Adipocyte (in vitro differentiated cells): Measurements from ENCODE around the gene SLC35F3.

Experiments used
- DNase-seq: peaks from one replicate; pipeline ENCODE4 v3.0.0-alpha.2; 2015; ENCODE audit warnings: low read depth
- H3K27me3 ChIP-seq: replicated peaks from 2 replicates; pipeline ENCODE4 v1.7.0; 2013; ENCODE audit warnings: mild to moderate bottlenecking, low read length, moderate library complexity; ENCODE audit not compliant: control insufficient read depth, insufficient read depth
- H3K36me3 ChIP-seq: 2 replicates; pipeline ENCODE4 v1.7.0; 2013; ENCODE audit warnings: low read length, mild to moderate bottlenecking, moderate library complexity; ENCODE audit not compliant: control insufficient read depth, insufficient read depth, severe bottlenecking
- H3K4me1 ChIP-seq: 2 replicates; pipeline ENCODE4 v1.7.0; 2013; ENCODE audit warnings: mild to moderate bottlenecking, low read length, moderate library complexity; ENCODE audit not compliant: control insufficient read depth, insufficient read depth
- H3K4me3 ChIP-seq: 2 replicates; pipeline ENCODE4 v1.7.0; 2013; ENCODE audit warnings: mild to moderate bottlenecking, low read length, moderate library complexity
- H3K9ac ChIP-seq: 2 replicates; pipeline ENCODE4 v1.7.0; 2013; ENCODE audit warnings: mild to moderate bottlenecking, low read length, moderate library complexity
- H3K9me3 ChIP-seq: 2 replicates; pipeline ENCODE4 v1.7.0; 2013; ENCODE audit warnings: mild to moderate bottlenecking, low read length, moderate library complexity; ENCODE audit not compliant: control insufficient read depth

Gene SLC35F3

GRCh38 chr1:234373064-234373958 is 468.8 kb downstream of the SLC35F3 start, which contains the start of gene COA6:
Gene COA6 (plus strand): TSS chr1:234373456. CDS start chr1:234373467, 11 bp downstream.
- H3K27me3 ChIP-seq = no peaks in the 10 kb centered on the region
- H3K36me3 ChIP-seq = peaks cover 20% of the 10 kb centered on the region
- H3K9me3 ChIP-seq = no peaks in the 10 kb centered on the region
- H3K4me1 ChIP-seq = peaks cover 14% of the 10 kb centered on the region
- DNase-seq = peak; percentile 97
- peak within 1 kb of the TSS; percentile 99 for H3K9ac ChIP-seq
- H3K4me3 ChIP-seq = peak within 1 kb of the TSS; percentile 100

- Histone ChIP-seq H3K9ac (peak overlapping the region; percentile 99), H3K9me3 (no peaks in the 10 kb centered on the region), H3K4me1 (peaks cover 14% of the 10 kb centered on the region), H3K27me3 (no peaks in the 10 kb centered on the region), H3K36me3 (peaks cover 21% of the 10 kb centered on the region), H3K4me3 (peak overlapping the region; percentile 100)
- no peak for DNase-seq
These were observed 469.4 kb downstream of the SLC35F3 start for GRCh38 chr1:234373959-234374254.
